H9 (cell line): ENCODE data around the gene TNRC18. TPM values are rescaled to one million over a fixed set of nuclear protein-coding genes. Genes with fewer than 3 reads are reported as not detected.

ENCODE experiments used
- DNase-seq: peaks from one replicate; pipeline ENCODE4 v3.0.0-alpha.2; 2017
- H2AFZ ChIP-seq: one replicate; pipeline ENCODE4 v1.6.1; 2013; ENCODE audit warnings: mild to moderate bottlenecking, low read length, control low read depth, moderate library complexity
- H2AK5ac ChIP-seq: 2 replicates; pipeline ENCODE4 v1.6.1; 2013; ENCODE audit warnings: low read length, control low read depth, mixed read lengths; ENCODE audit not compliant: insufficient read length
- H2BK120ac ChIP-seq: one replicate; pipeline ENCODE4 v1.6.1; 2013; ENCODE audit warnings: low read depth, mild to moderate bottlenecking, low read length, control low read depth, inconsistent platforms; ENCODE audit not compliant: poor library complexity, severe bottlenecking
- H2BK12ac ChIP-seq: 2 replicates; pipeline ENCODE4 v1.6.1; 2013; ENCODE audit warnings: low read length, control low read depth, mixed read lengths, low read depth; ENCODE audit not compliant: insufficient read length
- H2BK15ac ChIP-seq: 2 replicates; pipeline ENCODE4 v1.6.1; 2013; ENCODE audit warnings: low read depth, low read length, control low read depth
- H2BK20ac ChIP-seq: one replicate; pipeline ENCODE4 v1.6.1; 2013; ENCODE audit warnings: low read depth, mild to moderate bottlenecking, low read length, control low read depth, inconsistent platforms; ENCODE audit not compliant: poor library complexity, severe bottlenecking
- H2BK5ac ChIP-seq: 2 replicates; pipeline ENCODE4 v1.6.1; 2013; ENCODE audit warnings: low read length, control low read depth, mixed read lengths; ENCODE audit not compliant: insufficient read length
- H3K14ac ChIP-seq: 2 replicates; pipeline ENCODE4 v1.6.1; 2013; ENCODE audit warnings: low read length, control low read depth; ENCODE audit not compliant: insufficient read depth
- H3K18ac ChIP-seq: 2 replicates; pipeline ENCODE4 v1.6.1; 2013; ENCODE audit warnings: low read depth, mild to moderate bottlenecking, mixed read lengths, low read length, control low read depth; ENCODE audit not compliant: insufficient read length
- H3K23ac ChIP-seq: 2 replicates; pipeline ENCODE4 v1.6.1; 2013; ENCODE audit warnings: low read length, control low read depth, mixed read lengths, low read depth; ENCODE audit not compliant: insufficient read length
- H3K23me2 ChIP-seq: 2 replicates; pipeline ENCODE4 v1.6.1; 2013; ENCODE audit warnings: low read depth, mild to moderate bottlenecking, mixed read lengths, low read length, control low read depth; ENCODE audit not compliant: insufficient read length, poor library complexity, severe bottlenecking
- H3K27ac ChIP-seq: 2 replicates; pipeline ENCODE4 v1.5.1; 2013; ENCODE audit warnings: low read length, control low read depth, mixed read lengths, low read depth; ENCODE audit not compliant: insufficient read length
- H3K27me3 ChIP-seq: 2 replicates; pipeline ENCODE4 v1.6.1; 2013; ENCODE audit warnings: low read length, control low read depth, inconsistent platforms; ENCODE audit not compliant: insufficient read depth
- H3K4ac ChIP-seq: 2 replicates; pipeline ENCODE4 v1.6.1; 2013; ENCODE audit warnings: low read depth, mild to moderate bottlenecking, control low read depth, inconsistent platforms, low read length, moderate library complexity
- H3K4me1 ChIP-seq: 2 replicates; pipeline ENCODE4 v1.6.1; 2013; ENCODE audit warnings: low read length, control low read depth, inconsistent platforms; ENCODE audit not compliant: insufficient read depth
- H3K4me2 ChIP-seq: 2 replicates; pipeline ENCODE4 v1.6.1; 2013; ENCODE audit warnings: low read length, control low read depth, mixed read lengths; ENCODE audit not compliant: insufficient read length, insufficient read depth
- H3K56ac ChIP-seq: 2 replicates; pipeline ENCODE4 v1.6.1; 2013; ENCODE audit warnings: low read depth, mild to moderate bottlenecking, mixed read lengths, low read length, control low read depth; ENCODE audit not compliant: insufficient read length
- H3K79me1 ChIP-seq: 2 replicates; pipeline ENCODE4 v1.6.1; 2013; ENCODE audit warnings: low read depth, mild to moderate bottlenecking, moderate library complexity, low read length, control low read depth, inconsistent platforms; ENCODE audit not compliant: insufficient read depth, poor library complexity, severe bottlenecking
- H3K79me2 ChIP-seq: 2 replicates; pipeline ENCODE4 v1.6.1; 2013; ENCODE audit warnings: low read length, control low read depth, inconsistent platforms; ENCODE audit not compliant: insufficient read depth
- H3K9ac ChIP-seq: 2 replicates; pipeline ENCODE4 v1.6.1; 2013; ENCODE audit warnings: low read length, control low read depth, mixed read lengths; ENCODE audit not compliant: insufficient read length; ENCODE audit errors: extremely low read depth
- H3K9me3 ChIP-seq: one replicate; pipeline ENCODE4 v1.6.1; 2013; ENCODE audit warnings: low read depth, low read length, inconsistent platforms; ENCODE audit not compliant: control insufficient read depth
- H3T11ph ChIP-seq: one replicate; pipeline ENCODE4 v1.6.1; 2013; ENCODE audit warnings: mild to moderate bottlenecking, low read length, control low read depth, inconsistent platforms
- H4K20me1 ChIP-seq: one replicate; pipeline ENCODE4 v1.6.1; 2013; ENCODE audit not compliant: control insufficient read depth, insufficient read length, insufficient read depth
- H4K5ac ChIP-seq: 2 replicates; pipeline ENCODE4 v1.6.1; 2013; ENCODE audit warnings: low read depth, mild to moderate bottlenecking, mixed read lengths, low read length, control low read depth; ENCODE audit not compliant: insufficient read length
- H4K8ac ChIP-seq: replicated peaks from 2 replicates; pipeline ENCODE4 v1.6.1; 2013; ENCODE audit warnings: low read length, control low read depth, mixed read lengths, low read depth; ENCODE audit not compliant: insufficient read length
- H4K91ac ChIP-seq: 2 replicates; pipeline ENCODE4 v1.6.1; 2013; ENCODE audit warnings: low read depth, mild to moderate bottlenecking, moderate library complexity, mixed read lengths, low read length, control low read depth; ENCODE audit not compliant: insufficient read length
- H3K27ac Mint-ChIP-seq, 3 experiments: 2 replicates in 2 of 3; 3 replicates in 1 of 3; pipeline ENCODE4 v1.8.0; 2020 to 2021; ENCODE audit warnings: mixed read lengths in 3 of 3, mild to moderate bottlenecking in 1 of 3, moderate library complexity in 1 of 3
- H3K27me3 Mint-ChIP-seq: 2 replicates; pipeline ENCODE4 v1.8.0; 2021; ENCODE audit warnings: low read depth, mild to moderate bottlenecking, moderate library complexity, mixed read lengths
- H3K36me3 Mint-ChIP-seq, 3 experiments: 2 replicates in 2 of 3; 3 replicates in 1 of 3; pipeline ENCODE4 v1.8.0; 2020 to 2021; ENCODE audit warnings: low read depth in 3 of 3, mixed read lengths in 3 of 3; ENCODE audit not compliant: insufficient read depth in 1 of 3
- H3K4me1 Mint-ChIP-seq, 2 experiments: 2 replicates each; pipeline ENCODE4 v1.8.0; 2020; ENCODE audit warnings: mixed read lengths in 2 of 2
- H3K4me3 Mint-ChIP-seq, 2 experiments: 2 replicates in 1 of 2; 3 replicates in 1 of 2; pipeline ENCODE4 v1.8.0; 2020 to 2021; ENCODE audit warnings: mild to moderate bottlenecking in 2 of 2, mixed read lengths in 2 of 2, moderate library complexity in 1 of 2
- H3K9me3 Mint-ChIP-seq, 2 experiments: 2 replicates in 1 of 2; 3 replicates in 1 of 2; pipeline ENCODE4 v1.8.0; 2020; ENCODE audit warnings: mild to moderate bottlenecking in 2 of 2, mixed read lengths in 2 of 2, moderate library complexity in 1 of 2
- WGBS: extraction: QIAGEN DNeasy Blood & Tissue Kit; methylation state at CpG from one replicate; pipeline ENCODE4 v1.1.7; 2013; ENCODE audit warnings: missing lambda C conversion rate, low lambda C conversion rate, mixed read lengths; ENCODE audit not compliant: insufficient read length; ENCODE audit errors: extremely low coverage; 5-methylcytosine and 5-hydroxymethylcytosine counted together
- total RNA-seq: library from RNA; stranded (reverse); gene quantifications from 2 replicates; pipeline ENCODE4 v1.2.1, GENCODE V29; 2021
- TF ChIP-seq, protein P1 (sequence below): fragments of 200-600 bp; sonication (generic); conservative IDR thresholded peaks from 3 replicates; pipeline ENCODE4 v1.8.0; 2021; ENCODE audit warnings: antibody characterized with exemption, mild to moderate bottlenecking

The TNRC18 gene
- total RNA-seq, 1 experiment from 2014 or later: 21.2 TPM

DNA sequence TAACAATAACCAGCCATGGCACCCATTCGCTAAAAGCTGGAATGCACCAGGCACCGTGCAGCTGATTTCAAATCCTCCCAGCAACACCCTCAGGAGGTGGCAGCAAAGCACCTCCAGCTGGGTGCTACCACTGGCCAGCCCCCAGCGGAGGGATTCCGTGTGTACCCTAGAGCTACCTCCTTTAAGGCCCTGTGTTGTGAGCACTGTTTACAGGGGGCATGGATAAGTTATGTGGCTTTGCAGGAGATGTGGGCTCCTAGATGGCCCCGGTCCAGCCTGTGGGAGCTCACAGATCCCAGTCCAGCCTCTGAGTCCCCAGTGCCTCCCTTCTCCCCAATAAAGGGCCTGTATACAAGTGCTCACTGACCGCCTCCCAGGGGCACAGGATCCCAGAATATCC lies 27.1 kb downstream of the TNRC18 start:
- Histone ChIP-seq H4K91ac (no peak overlapping the region), H3K9me3 (no peaks in the 10 kb centered on the region), H3K79me2 (no peaks in the 10 kb centered on the region), H2AK5ac (no peak overlapping the region), H3K4me1 (no peaks in the 10 kb centered on the region), H3K79me1 (no peaks in the 10 kb centered on the region), H2BK20ac (no peak overlapping the region), H3K9ac (no peak overlapping the region), H3K56ac (no peak overlapping the region), H2BK12ac (no peak overlapping the region), H3T11ph (no peak overlapping the region), H3K4me2 (no peak overlapping the region), H3K23ac (no peak overlapping the region), H4K5ac (no peak overlapping the region), H3K23me2 (no peaks in the 10 kb centered on the region), H3K27ac (no peak overlapping the region), H3K14ac (no peak overlapping the region), H2AFZ (no peak overlapping the region), H2BK5ac (no peak overlapping the region), H2BK120ac (no peak overlapping the region), H4K20me1 (no peaks in the 10 kb centered on the region), H4K8ac (no peak overlapping the region), H3K4ac (no peak overlapping the region), H3K18ac (no peak overlapping the region), H3K27me3 (no peaks in the 10 kb centered on the region), H2BK15ac (no peak overlapping the region)
- no peak overlapping the region for H3K4me3 Mint-ChIP-seq
- no peaks in the 10 kb centered on the region for H3K9me3 Mint-ChIP-seq
- DNase-seq: no peak
- peaks cover 2% of the 10 kb centered on the region; the same call in 1 of the 2 replicates for H3K27me3 Mint-ChIP-seq
- peak overlapping the region in 1 of 3 experiments; percentile 77; a peak in 1 of 7 replicates for H3K27ac Mint-ChIP-seq
- WGBS: no CpG with 5 or more reads among the region's 6 CpGs
- TF ChIP-seq, protein P1, sequence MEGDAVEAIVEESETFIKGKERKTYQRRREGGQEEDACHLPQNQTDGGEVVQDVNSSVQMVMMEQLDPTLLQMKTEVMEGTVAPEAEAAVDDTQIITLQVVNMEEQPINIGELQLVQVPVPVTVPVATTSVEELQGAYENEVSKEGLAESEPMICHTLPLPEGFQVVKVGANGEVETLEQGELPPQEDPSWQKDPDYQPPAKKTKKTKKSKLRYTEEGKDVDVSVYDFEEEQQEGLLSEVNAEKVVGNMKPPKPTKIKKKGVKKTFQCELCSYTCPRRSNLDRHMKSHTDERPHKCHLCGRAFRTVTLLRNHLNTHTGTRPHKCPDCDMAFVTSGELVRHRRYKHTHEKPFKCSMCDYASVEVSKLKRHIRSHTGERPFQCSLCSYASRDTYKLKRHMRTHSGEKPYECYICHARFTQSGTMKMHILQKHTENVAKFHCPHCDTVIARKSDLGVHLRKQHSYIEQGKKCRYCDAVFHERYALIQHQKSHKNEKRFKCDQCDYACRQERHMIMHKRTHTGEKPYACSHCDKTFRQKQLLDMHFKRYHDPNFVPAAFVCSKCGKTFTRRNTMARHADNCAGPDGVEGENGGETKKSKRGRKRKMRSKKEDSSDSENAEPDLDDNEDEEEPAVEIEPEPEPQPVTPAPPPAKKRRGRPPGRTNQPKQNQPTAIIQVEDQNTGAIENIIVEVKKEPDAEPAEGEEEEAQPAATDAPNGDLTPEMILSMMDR: no peak
- H3K4me1 Mint-ChIP-seq: peaks cover 4% of the 10 kb centered on the region in 2 experiments; a peak in 2 of 4 replicates
- no peaks in the 10 kb centered on the region for H3K36me3 Mint-ChIP-seq
